Right lobe of liver (tissue), 6 donors: ENCODE data around the gene PPP1R18. TPM values are rescaled to one million over a fixed set of nuclear protein-coding genes. Genes with fewer than 3 reads are reported as not detected.

ENCODE experiments used
- ATAC-seq, 4 donors: fragments of 200-7000 bp; cut with Tn5 transposase; one replicate each; pipeline ENCODE4 v1.9.1; 2020; ENCODE audit warnings: mild to moderate bottlenecking in 4 of 4, moderate library complexity in 4 of 4
- DNase-seq, 3 donors: peaks; one replicate each; pipeline ENCODE4 v3.0.0-alpha.2; 2020
- H3K27ac ChIP-seq, 3 donors: fragments of 200-600 bp; one replicate each; pipeline ENCODE4 v1.8.0; 2022
- H3K27me3 ChIP-seq, 2 donors: fragments of 200-600 bp; one replicate each; pipeline ENCODE4 v1.8.0; 2022
- H3K36me3 ChIP-seq, 4 donors: fragments of 200-600 bp; sonication (generic) in 1 of 4; one replicate each; pipeline versions ENCODE4 v1.5.1 to v1.8.0; 2017 to 2022; ENCODE audit warnings: control low read depth in 1 of 4
- H3K4me1 ChIP-seq, 4 donors: fragments of 200-600 bp; sonication (generic) in 1 of 4; one replicate each; pipeline versions ENCODE4 v1.5.1 to v1.8.0; 2017 to 2022; ENCODE audit warnings: control low read depth in 1 of 4
- H3K4me3 ChIP-seq, 3 donors: fragments of 200-600 bp; one replicate each; pipeline ENCODE4 v1.8.0; 2022
- H3K9me3 ChIP-seq, 4 donors: fragments of 200-600 bp; sonication (generic) in 1 of 4; one replicate each; pipeline versions ENCODE4 v1.5.1 to v1.8.0; 2017 to 2022; ENCODE audit warnings: control low read depth in 1 of 4
- POLR2A ChIP-seq: fragments of 450-650 bp; IDR thresholded peaks from one replicate; pipeline ENCODE4 v1.6.1; 2017; ENCODE audit warnings: antibody characterized with exemption, mild to moderate bottlenecking
- WGBS: methylation state at CpG from one replicate; pipeline ENCODE4 v1.1.6; 2018; ENCODE audit warnings: low coverage, low lambda C conversion rate; ENCODE audit not compliant: insufficient coverage; ENCODE audit errors: missing lambda C conversion rate; 5-methylcytosine and 5-hydroxymethylcytosine counted together
- intact Hi-C, 2 donors: fragments of 100-400 bp; cut with DNase I; formaldehyde crosslinking; loops; one replicate each; pipeline versions ENCODE4 v1.11.2 to v1.14.1; 2022
- total RNA-seq, 6 experiments: library from RNA; depleted of rRNA in 2 of 6; stranded (reverse); fragments of >200 nt in 2 of 6; fragmentation: NEBNext Ultra II Directional in 3 of 6; extraction: Animal tissue kit (Norgen Biotek cat#: 25700) in 3 of 6; gene quantifications; one replicate each; pipeline versions ENCODE4 v1.1.0 to v1.2.4, GENCODE V29; 2016 to 2023
- TF ChIP-seq, protein P1 (sequence below), 4 donors: fragments of 200-600 bp in 3 of 4; fragments of 450-650 bp in 1 of 4; IDR thresholded peaks; one replicate each; pipeline versions ENCODE4 v1.5.1 to v1.8.0; 2016 to 2022; ENCODE audit warnings: antibody characterized with exemption in 4 of 4, mild to moderate bottlenecking in 2 of 4
- donor health status: DM: no; HTN: yes; CAD: no.
- donor health status: DM: no; HTN: no; CAD: no.
- donor health status: DM: no; HTN: no; CAD: no.
- donor health status: DM: no; HTN: yes; CAD: no.
- donor health status: DM: no; HTN: yes; CAD: no.

PPP1R18 gene
- total RNA-seq, 6 experiments from 2014 or later = 6.7 to 29.1 (median 12.9) TPM

DNA sequence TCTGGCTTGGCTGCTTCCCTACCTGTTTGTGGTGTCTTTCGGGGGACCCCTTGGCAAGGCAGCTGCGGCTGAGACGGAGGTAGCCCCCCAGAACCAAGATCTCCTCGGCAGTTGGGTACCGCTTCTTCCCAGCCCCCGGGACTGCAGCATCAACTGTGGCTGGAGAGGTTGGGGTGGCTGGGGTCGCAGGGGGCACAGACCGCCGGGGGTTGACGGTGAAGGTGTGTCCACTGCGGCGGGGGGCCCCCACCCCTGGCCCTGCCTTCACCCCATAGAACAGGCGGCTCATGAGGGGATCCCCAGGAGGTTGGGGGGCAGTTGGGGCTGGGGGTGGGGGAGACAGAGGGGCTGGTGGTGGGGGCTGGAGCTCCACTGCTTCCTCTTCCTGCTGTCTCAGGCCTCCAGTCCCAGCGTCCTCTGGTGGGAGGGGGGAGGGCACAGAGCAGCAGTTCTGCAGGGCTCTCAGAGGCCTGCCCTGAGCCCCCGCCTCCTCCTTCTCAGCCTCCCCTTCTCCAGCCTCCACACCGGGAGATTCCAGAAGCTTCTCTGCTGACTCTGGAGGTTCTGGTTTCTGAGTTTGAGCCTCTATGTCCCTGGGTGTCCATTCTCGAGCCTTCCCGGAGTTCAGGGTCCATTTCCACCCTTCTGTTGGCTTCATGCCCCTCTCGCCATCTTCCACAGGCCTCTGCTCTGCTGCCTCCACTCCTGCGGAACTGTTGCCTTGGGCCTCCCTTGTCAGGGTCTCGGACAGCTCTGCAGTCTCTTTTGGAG, 1.9 kb downstream of the PPP1R18 start:
- DNase-seq = peak; percentile 66 to 77 (median 74)
- intact Hi-C loops = no loop called here
- WGBS = 14% methylated on average over 12 of the region's 21 CpGs
- H3K4me3 ChIP-seq = peak overlapping the region; percentile 70 to 76 (median 75)
- TF ChIP-seq POLR2A = no peak
- TF ChIP-seq, protein P1, sequence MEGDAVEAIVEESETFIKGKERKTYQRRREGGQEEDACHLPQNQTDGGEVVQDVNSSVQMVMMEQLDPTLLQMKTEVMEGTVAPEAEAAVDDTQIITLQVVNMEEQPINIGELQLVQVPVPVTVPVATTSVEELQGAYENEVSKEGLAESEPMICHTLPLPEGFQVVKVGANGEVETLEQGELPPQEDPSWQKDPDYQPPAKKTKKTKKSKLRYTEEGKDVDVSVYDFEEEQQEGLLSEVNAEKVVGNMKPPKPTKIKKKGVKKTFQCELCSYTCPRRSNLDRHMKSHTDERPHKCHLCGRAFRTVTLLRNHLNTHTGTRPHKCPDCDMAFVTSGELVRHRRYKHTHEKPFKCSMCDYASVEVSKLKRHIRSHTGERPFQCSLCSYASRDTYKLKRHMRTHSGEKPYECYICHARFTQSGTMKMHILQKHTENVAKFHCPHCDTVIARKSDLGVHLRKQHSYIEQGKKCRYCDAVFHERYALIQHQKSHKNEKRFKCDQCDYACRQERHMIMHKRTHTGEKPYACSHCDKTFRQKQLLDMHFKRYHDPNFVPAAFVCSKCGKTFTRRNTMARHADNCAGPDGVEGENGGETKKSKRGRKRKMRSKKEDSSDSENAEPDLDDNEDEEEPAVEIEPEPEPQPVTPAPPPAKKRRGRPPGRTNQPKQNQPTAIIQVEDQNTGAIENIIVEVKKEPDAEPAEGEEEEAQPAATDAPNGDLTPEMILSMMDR (IDR thresholded peaks at IDR 0.05) = no peak
- peak in 1 of 4 donors; percentile 9 for ATAC-seq
- H3K27me3 ChIP-seq = no peaks in the 10 kb centered on the region
- H3K27ac ChIP-seq = peak overlapping the region; percentile 87 to 96 (median 89)
- no peaks in the 10 kb centered on the region for H3K9me3 ChIP-seq
- H3K4me1 ChIP-seq = peaks cover 0 to 44% (median 19%) of the 10 kb centered on the region in 4 donors
- no peaks in the 10 kb centered on the region for H3K36me3 ChIP-seq

DNA sequence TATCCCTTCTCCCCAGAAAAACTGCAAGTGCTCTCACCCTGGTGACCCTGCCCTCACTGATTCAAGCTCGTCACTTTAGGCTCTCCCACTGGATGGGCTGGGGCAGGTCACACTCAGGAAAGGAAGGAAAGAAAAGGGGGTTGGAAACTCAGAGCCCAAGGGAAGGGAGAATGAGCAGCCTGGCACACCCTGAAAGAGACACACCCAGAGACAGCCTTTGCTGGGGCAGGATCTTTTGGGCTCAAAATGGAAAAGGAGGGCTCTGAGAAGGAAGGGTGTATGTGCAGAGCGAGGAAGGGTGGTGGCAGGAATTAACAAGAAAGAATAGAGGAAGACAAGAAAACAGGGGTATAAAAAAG, 2.5 kb downstream of the PPP1R18 start:
- Histone ChIP-seq H3K36me3 (peaks cover 0 to under 1% (median 0%) of the 10 kb centered on the region in 4 donors), H3K4me1 (peaks cover 0 to 44% (median 22%) of the 10 kb centered on the region in 4 donors), H3K27ac (peak overlapping the region; percentile 87 to 96 (median 89)), H3K9me3 (no peaks in the 10 kb centered on the region), H3K4me3 (peak overlapping the region; percentile 70 to 76 (median 75)), H3K27me3 (no peaks in the 10 kb centered on the region)
- 25% methylated on average over 2 of the region's 2 CpGs for WGBS
- ATAC-seq (no peak), DNase-seq (peak in 1 of 3 donors; percentile 49)
- TF ChIP-seq POLR2A = no peak
- TF ChIP-seq, protein P1 (IDR thresholded peaks at IDR 0.05) = no peak
- intact Hi-C loops = no loop called here

DNA sequence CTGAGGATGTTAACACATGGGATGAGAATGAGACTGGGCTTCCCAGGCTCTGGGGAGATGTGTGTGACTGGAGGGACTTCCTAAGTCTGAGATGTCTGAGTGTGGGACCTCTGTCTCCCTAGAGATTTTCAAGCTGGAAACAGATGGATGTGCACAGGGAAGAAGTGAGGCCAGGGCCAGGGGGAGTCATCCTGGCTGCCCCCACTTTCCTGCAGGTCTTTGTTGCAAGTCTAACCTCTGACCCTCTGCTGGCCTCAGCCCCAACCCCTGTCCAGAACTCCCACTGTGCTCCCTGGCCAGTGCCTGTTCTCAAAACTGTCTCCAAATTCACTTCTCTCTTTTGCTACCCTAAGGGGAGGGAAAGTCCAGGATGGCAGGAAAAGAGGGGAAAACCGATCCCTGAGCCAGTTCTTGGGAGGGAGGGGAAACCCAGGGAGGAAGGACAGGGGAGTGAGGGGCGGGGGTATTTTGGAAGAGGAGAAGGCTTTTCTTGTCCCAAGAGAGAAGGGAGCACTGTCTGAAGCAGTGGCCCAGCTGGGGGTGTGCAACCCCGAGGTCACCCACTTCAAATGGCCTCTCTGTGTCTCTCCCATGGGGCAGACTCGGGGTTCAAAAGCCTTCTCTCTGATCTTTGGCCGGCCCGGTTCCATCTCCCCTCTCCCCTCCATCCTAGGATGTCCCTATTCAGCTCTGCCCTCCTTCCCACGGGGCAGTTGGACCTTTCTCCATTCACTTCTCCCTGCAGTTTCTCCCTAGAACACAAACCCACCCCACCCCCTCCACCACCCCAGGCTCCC, 3.1 kb downstream of the PPP1R18 start:
- intact Hi-C loops = no loop called here
- Histone ChIP-seq H3K27me3 (no peaks in the 10 kb centered on the region), H3K9me3 (no peaks in the 10 kb centered on the region), H3K27ac (peak overlapping the region; percentile 87 to 96 (median 89)), H3K36me3 (peaks cover 0 to 3% (median 0%) of the 10 kb centered on the region in 4 donors), H3K4me3 (peak overlapping the region; percentile 70 to 76 (median 75)), H3K4me1 (peaks cover 0 to 50% (median 26%) of the 10 kb centered on the region in 4 donors)
- TF ChIP-seq, protein P1 (IDR thresholded peaks at IDR 0.05) = no peak
- 12% methylated on average over 3 of the region's 7 CpGs for WGBS
- ATAC-seq (no peak), DNase-seq (peak in 2 of 3 donors; percentile 46 to 57)

DNA sequence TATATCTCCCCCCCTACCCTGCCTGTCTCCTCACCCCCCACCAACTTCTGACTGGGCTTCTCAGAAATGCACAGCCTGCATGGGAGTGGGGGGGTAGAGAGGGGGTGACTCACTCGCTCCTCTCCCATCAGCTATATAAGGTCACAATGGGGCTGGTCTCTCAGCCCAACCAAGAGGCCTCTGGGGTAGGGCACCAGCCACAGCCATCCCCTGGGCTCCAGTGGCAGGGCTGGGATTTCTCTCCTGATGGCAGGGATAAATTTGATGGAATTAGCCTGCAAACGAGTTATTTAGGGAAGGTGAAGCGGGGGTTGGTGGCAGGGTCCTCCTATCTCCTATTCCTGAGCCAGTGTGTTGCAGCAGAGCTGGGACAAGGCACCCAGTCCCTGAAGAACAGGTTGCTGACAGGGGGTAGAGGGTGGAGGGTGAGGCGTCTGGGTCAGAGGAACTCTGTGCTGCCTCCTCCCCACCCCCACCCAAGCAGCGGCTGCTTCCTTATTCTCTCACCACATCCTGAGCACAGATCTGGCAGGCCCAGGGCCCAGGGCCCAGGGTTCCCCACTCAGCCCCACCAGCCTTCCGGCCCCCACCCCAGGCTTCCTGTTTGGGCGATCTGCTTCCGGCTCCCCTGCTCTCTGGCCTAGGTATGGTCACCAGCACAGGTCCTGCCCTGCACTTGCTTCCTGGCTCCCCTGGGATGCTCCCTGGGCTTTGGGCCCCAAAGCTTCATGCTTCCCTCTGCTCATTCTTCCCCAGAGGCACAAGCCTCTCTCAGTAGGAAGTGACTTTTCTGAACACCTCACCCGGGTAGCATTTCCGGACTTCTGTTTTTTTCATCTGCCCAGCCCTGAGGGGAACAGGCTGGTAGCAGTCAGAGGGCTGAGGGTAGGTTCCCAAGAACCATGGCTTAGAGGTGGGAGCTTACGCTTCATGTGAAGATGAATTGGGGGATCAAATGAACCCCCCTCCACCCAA, 4.0 kb downstream of the PPP1R18 start:
- intact Hi-C loops = no loop called here
- TF ChIP-seq POLR2A = no peak
- TF ChIP-seq, protein P1 (IDR thresholded peaks at IDR 0.05) = no peak

More for the DNA sequence above, 4.0 kb downstream of the PPP1R18 start:
- Histone ChIP-seq H3K36me3 (peaks cover 0 to 8% (median 1%) of the 10 kb centered on the region in 4 donors), H3K4me1 (peaks cover 0 to 58% (median 30%) of the 10 kb centered on the region in 4 donors), H3K27ac (peak overlapping the region; percentile 87 to 96 (median 89)), H3K27me3 (no peaks in the 10 kb centered on the region), H3K9me3 (no peaks in the 10 kb centered on the region), H3K4me3 (peak overlapping the region; percentile 70 to 76 (median 75))
- DNase-seq (peak; percentile 81 to 89 (median 87)), ATAC-seq (peak; percentile 10 to 33 (median 21))
- WGBS = 24% methylated on average over 7 of the region's 11 CpGs
